UCSD-AML1 (cell line): ENCODE data around the gene ADAM21.
"Not testable (repeated sequence)": the region's sequence is repeated elsewhere in the genome, so short reads cannot be mapped to it uniquely, and the experiment has no call there.

ENCODE experiments used
- DNase-seq: peaks from one replicate; lab custom pipeline; 2025; ENCODE audit not compliant: unreplicated experiment; lab: John Stamatoyannopoulos, UW

Gene ADAM21

DNA sequence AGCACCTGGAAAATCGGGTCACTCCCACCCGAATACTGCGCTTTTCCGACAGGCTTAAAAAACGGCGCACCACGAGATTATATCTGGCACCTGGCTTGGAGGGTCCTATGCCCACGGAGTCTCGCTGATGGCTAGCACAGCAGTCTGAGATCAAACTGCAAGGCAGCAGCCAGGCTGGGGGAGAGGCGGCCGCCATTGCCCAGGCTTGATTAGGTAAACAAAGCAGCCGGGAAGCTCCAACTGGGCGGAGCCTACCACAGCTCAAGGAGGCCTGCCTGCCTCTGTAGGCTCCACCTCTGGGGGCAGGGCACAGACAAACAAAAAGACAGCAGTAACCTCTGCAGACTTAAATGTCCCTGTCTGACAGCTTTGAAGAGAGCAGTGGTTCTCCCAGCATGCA is 23.5 kb downstream of the ADAM21 start:
- not testable (repeated sequence) for DNase-seq

DNA sequence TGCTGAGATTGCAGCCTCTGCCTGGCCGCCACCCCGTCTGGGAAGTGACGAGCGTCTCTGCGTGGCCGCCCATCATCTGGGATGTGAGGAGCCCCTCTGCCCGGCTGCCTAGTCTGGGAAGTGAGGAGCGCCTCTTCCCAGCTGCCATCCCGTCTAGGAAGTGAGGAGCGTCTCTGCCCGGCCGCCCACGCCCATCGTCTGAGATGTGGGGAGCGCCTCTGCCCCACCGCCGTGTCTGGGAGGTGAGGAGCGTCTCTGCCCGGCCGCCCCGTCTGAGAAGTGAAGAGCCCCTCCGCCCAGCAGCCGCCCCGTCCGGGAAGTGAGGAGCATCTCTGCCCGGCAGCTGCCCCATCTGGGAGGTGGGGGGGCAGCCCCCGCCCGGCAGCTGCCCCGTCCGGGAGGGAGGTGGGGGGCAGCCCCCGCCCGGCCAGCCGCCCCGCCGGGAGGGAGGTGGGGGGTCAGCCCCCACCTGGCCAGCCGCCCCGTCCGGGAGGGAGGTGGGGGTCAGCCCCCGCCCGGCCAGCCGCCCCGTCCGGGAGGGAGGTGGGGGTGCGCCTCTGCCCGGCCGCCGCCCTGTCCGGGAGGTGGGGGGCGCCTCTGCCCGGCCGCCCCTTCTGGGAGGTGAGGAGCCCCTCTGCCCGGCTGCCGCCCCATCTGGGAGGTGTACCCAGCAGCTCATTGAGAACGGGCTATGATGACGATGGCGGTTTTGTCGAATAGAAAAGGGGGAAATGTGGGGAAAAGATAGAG is 25.6 kb downstream of the ADAM21 start:
- not testable (repeated sequence) for DNase-seq

DNA sequence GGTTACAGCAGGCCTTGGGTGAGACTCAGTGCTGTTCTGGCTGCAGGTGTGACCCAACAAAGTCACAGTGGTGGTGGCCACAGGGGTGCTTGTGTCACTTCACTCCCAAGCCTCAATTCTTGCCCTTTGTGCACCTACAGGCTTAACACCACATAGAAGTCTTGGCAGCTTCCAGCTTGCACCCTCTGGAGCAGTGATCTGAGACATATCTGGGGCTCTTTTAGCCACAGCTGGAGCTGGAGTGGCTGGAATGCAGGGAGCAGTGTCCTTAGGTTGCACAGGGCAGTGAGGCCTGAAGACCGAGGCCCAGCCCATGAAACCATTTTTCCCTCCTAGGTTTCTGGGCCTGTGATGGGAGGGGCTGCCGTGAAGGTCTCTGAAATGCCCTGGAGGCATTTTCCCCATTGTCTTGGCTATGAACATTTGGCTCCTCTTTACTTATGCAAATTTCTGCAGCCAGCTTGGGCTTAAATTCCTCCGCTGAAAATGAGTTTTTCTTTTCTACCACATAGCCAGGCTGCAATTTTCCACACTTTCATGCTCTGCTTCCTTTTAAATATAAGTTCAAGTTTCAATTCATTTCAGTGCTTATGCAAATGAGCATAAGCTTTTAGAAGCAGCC is 37.7 kb downstream of the ADAM21 start:
- no peak for DNase-seq

DNA sequence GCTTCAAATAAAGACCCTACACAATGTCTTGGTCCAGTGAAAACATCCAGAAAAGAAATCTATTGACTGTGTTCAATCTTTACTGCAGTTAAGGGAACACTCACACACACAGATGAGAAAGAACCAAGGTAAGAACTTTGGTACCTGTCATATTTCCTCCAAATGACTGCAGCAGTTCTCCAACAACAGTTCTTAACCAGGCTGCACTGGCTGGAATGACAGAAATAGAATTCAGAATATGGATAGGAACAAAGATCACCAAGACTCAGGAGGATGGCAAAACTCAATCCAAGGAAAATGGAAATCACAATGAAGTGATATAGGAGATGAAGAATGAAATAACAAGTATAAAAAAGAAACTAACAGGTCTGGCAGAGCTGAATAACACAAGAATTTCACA is 46.2 kb downstream of the ADAM21 start:
- no peak for DNase-seq
